OCI-LY3 (cell line): ENCODE data around the gene TMEM54.

Source experiments
- CTCF ChIP-seq: fragments of 200-600, 300-600 bp; sonication (generic); IDR thresholded peaks from 2 replicates; pipeline ENCODE4 v1.5.1; 2014; ENCODE audit warnings: antibody characterized with exemption, low read length, low read depth
- EZH2phosphoT487 ChIP-seq: fragments of 200-600 bp; shearing (Covaris generic); IDR thresholded peaks from 2 replicates; pipeline ENCODE4 v1.6.1; 2018; ENCODE audit warnings: antibody characterized with exemption, mixed run types, low read depth

GRCh38 chr1:32884032-32884372 is 17.2 kb downstream of the TMEM54 start:
- TF ChIP-seq CTCF (no peak), EZH2phosphoT487 (no peak)
